ENCODE measurements around the gene METTL6. TPM values are rescaled to one million over a fixed set of nuclear protein-coding genes. Genes with fewer than 3 reads are reported as not detected.

METTL6 gene
- total and polyA plus RNA-seq, 10 of the 15 experiments (the other 5 are each of a cell fraction or from before 2014, with no cell fraction given), result 13.8 to 29.6 (median 20.8) TPM

GRCh38 chr3:15453991-15454625 is 26.8 kb upstream of the METTL6 start:
- in situ Hi-C loops (cut with MboI), result no loop called here
- Histone ChIP-seq H3K79me2 (ENCODE audit: control insufficient read depth, insufficient read depth, low read length) (no peaks in the 10 kb centered on the region), H3K4me2 (ENCODE audit: control insufficient read depth, insufficient read depth) (no peak overlapping the region), H3K36me3 (ENCODE audit: control insufficient read depth in 2 of 2, insufficient read depth in 2 of 2, low read length in 1 of 2) (no peaks in the 10 kb centered on the region), H3K4me3 (no peak overlapping the region), H3K27ac (ENCODE audit: control insufficient read depth, insufficient read depth) (no peak overlapping the region), H4K20me1 (ENCODE audit: control insufficient read depth, insufficient read depth) (no peaks in the 10 kb centered on the region), H3K4me1 (ENCODE audit: control insufficient read depth, insufficient read depth, low read length) (no peaks in the 10 kb centered on the region), H3K9me3 (replicated peaks; ENCODE audit: control insufficient read depth, insufficient read depth, low read length) (no peaks in the 10 kb centered on the region), H2AFZ (ENCODE audit: control insufficient read depth, low read depth, low read length) (no peak overlapping the region), H3K9ac (ENCODE audit: control insufficient read depth, insufficient read depth, low read length) (no peak overlapping the region), H3K27me3 (replicated peaks in 1 of 2; ENCODE audit: control insufficient read depth in 2 of 2, insufficient read depth in 2 of 2, low read length in 1 of 2) (no peaks in the 10 kb centered on the region)
- ATAC-seq (no peak), FAIRE-seq (no peak), DNase-seq (ENCODE audit: low read depth, low spot score) (no peak)
- SMC1A ChIA-PET (ENCODE audit: uncharacterized antibody, unreplicated experiment), result no interaction called here
- RAD21 ChIA-PET (ENCODE audit: unreplicated experiment), result no interaction called here
- POLR2A ChIA-PET, result no interaction called here
- intact Hi-C loops (cut with micrococcal nuclease; ENCODE audit: unreplicated experiment), result no loop called here
- CTCF ChIA-PET, result interaction anchor here (0.6 to 2.1 kb wide), 2 partner anchors 13 to 114 kb away, joined by 3 to 10 read pairs; no protein-coding TSS in a partner anchor
- TF ChIP-seq MEF2B (IDR thresholded peaks at IDR 0.05; ENCODE audit: partially characterized antibody, poor library complexity, severe bottlenecking) (peak; percentile 30), CEBPB (IDR thresholded peaks at IDR 0.05; ENCODE audit: borderline replicate concordance in 1 of 2, low read depth in 2 of 2, low read length in 2 of 2) (no peak)
- WGBS (ENCODE audit: insufficient coverage, insufficient replicate concordance, low lambda C conversion rate, missing lambda C conversion rate), result 55% methylated on average over 9 of the region's 9 CpGs
- no TSS peak for BruUV-seq (replicated peaks)

GRCh38 chr3:15453501-15453900 is 26.2 kb upstream of the METTL6 start:
- Histone ChIP-seq H3K9me3 (replicated peaks; ENCODE audit: control insufficient read depth, insufficient read depth, low read length) (no peaks in the 10 kb centered on the region), H3K4me1 (ENCODE audit: control insufficient read depth, insufficient read depth, low read length) (no peaks in the 10 kb centered on the region), H3K9ac (ENCODE audit: control insufficient read depth, insufficient read depth, low read length) (no peak overlapping the region), H3K4me3 (no peak overlapping the region), H3K4me2 (ENCODE audit: control insufficient read depth, insufficient read depth) (no peak overlapping the region), H3K27me3 (replicated peaks in 1 of 2; ENCODE audit: control insufficient read depth in 2 of 2, insufficient read depth in 2 of 2, low read length in 1 of 2) (no peaks in the 10 kb centered on the region), H3K79me2 (ENCODE audit: control insufficient read depth, insufficient read depth, low read length) (no peaks in the 10 kb centered on the region), H4K20me1 (ENCODE audit: control insufficient read depth, insufficient read depth) (no peaks in the 10 kb centered on the region), H2AFZ (ENCODE audit: control insufficient read depth, low read depth, low read length) (no peak overlapping the region), H3K36me3 (ENCODE audit: control insufficient read depth in 2 of 2, insufficient read depth in 2 of 2, low read length in 1 of 2) (no peaks in the 10 kb centered on the region), H3K27ac (ENCODE audit: control insufficient read depth, insufficient read depth) (no peak overlapping the region)
- ChIA-PET CTCF (no interaction called here), POLR2A (no interaction called here), RAD21 (ENCODE audit: unreplicated experiment) (no interaction called here), SMC1A (ENCODE audit: uncharacterized antibody, unreplicated experiment) (no interaction called here)
- ATAC-seq (no peak), FAIRE-seq (no peak), DNase-seq (ENCODE audit: low read depth, low spot score) (no peak)
- WGBS (ENCODE audit: insufficient coverage, insufficient replicate concordance, low lambda C conversion rate, missing lambda C conversion rate), result 27% methylated on average over 8 of the region's 8 CpGs
- no TSS peak for BruUV-seq (replicated peaks)
- TF ChIP-seq BHLHE40 (IDR thresholded peaks at IDR 0.05; ENCODE audit: borderline replicate concordance in 1 of 2, low read depth in 2 of 2, low read length in 1 of 2), result peak in 1 of 2 experiments; percentile 30; a peak in 1 of 4 replicates
- no peak for TF ChIP-seq RUNX3 (IDR thresholded peaks at IDR 0.05; ENCODE audit: low read length)
- intact Hi-C loops (cut with micrococcal nuclease; ENCODE audit: unreplicated experiment), result no loop called here
- in situ Hi-C loops (cut with MboI), result no loop called here
